Endothelial cell of umbilical vein (primary cell): ENCODE results near the gene PARM1. TPM values are rescaled to one million over a fixed set of nuclear protein-coding genes. Genes with fewer than 3 reads are reported as not detected.

ENCODE experiments used
- BruUV-seq: library from RNA; stranded (reverse); fragments of 400-500 nt; replicated peaks from 2 replicates; lab custom pipeline; 2021; lab: Mats Ljungman, UMichigan
- CTCF ChIA-PET: fragments of 300-600, 350-600 bp; sonication (Branson Sonifier 250); formaldehyde crosslinking; loops from one replicate; lab custom pipeline; 2021; ENCODE audit warnings: antibody characterized with exemption, inconsistent platforms; lab: Charles Lee
- POLR2A ChIA-PET: fragments of 300-600, 350-600 bp; sonication (Branson Sonifier 250); formaldehyde crosslinking; loops from one replicate; lab custom pipeline; 2021; ENCODE audit warnings: antibody characterized with exemption, inconsistent platforms; lab: Charles Lee
- DNase-seq: peaks from one replicate; pipeline ENCODE4 v3.0.0-alpha.2; 2011; ENCODE audit warnings: low read depth, low spot score
- FAIRE-seq: peaks from 2 replicates; lab custom pipeline; 2011; peaks lifted over from hg19 to GRCh38; lab: Jason Lieb, UNC
- H2AFZ ChIP-seq: 2 replicates; pipeline ENCODE4 v1.6.0; 2012; ENCODE audit warnings: low read depth, low read length, control low read depth, inconsistent platforms
- H3K27ac ChIP-seq: 2 replicates; pipeline ENCODE4 v1.5.1; 2011; ENCODE audit warnings: low read depth, mild to moderate bottlenecking, control low read depth, low read length, moderate library complexity; ENCODE audit not compliant: insufficient read depth
- H3K27me3 ChIP-seq, 2 experiments: 2 replicates each; pipeline versions ENCODE4 v1.6.0 to v1.6.1; 2011; ENCODE audit warnings: low read length in 2 of 2, mixed read lengths in 1 of 2; ENCODE audit not compliant: control insufficient read depth in 2 of 2, insufficient read depth in 2 of 2
- H3K36me3 ChIP-seq, 2 experiments: 2 replicates in 1 of 2; 3 replicates in 1 of 2; pipeline ENCODE4 v1.5.1; 2011; ENCODE audit warnings: low read length in 2 of 2, mild to moderate bottlenecking in 1 of 2, moderate library complexity in 1 of 2; ENCODE audit not compliant: control insufficient read depth in 2 of 2, insufficient read depth in 2 of 2; ENCODE audit errors: extremely low read depth in 1 of 2
- H3K4me1 ChIP-seq: 3 replicates; pipeline ENCODE4 v1.5.1; 2011; ENCODE audit warnings: mild to moderate bottlenecking, low read length; ENCODE audit not compliant: control insufficient read depth, insufficient read depth; ENCODE audit errors: extremely low read depth
- H3K4me2 ChIP-seq: 2 replicates; pipeline ENCODE4 v1.6.1; 2011; ENCODE audit warnings: low read length, control low read depth, mixed read lengths; ENCODE audit not compliant: insufficient read depth
- H3K4me3 ChIP-seq, 3 experiments: fragments of 200-600 bp in 1 of 3; sonication (generic), shearing (Covaris generic) in 1 of 3; replicated peaks in 1 of 3; 2 replicates each; pipeline ENCODE4 v1.5.1; 2011 to 2016; ENCODE audit warnings: control low read depth in 3 of 3, low read length in 3 of 3, mild to moderate bottlenecking in 2 of 3, inconsistent platforms in 1 of 3, low read depth in 1 of 3, moderate library complexity in 1 of 3; ENCODE audit not compliant: insufficient read depth in 1 of 3
- H3K79me2 ChIP-seq: 2 replicates; pipeline ENCODE4 v1.6.0; 2012; ENCODE audit warnings: low read length, inconsistent platforms; ENCODE audit not compliant: control insufficient read depth, insufficient read depth
- H3K9ac ChIP-seq: replicated peaks from 2 replicates; pipeline ENCODE3; 2011; ENCODE audit warnings: low read length, control low read depth; ENCODE audit not compliant: insufficient read depth; ENCODE audit errors: extremely low read depth
- H3K9me1 ChIP-seq: replicated peaks from 3 replicates; pipeline ENCODE4 v1.6.0; 2011; ENCODE audit warnings: mild to moderate bottlenecking, low read length; ENCODE audit not compliant: control insufficient read depth, insufficient read depth; ENCODE audit errors: extremely low read depth
- H3K9me3 ChIP-seq: replicated peaks from 2 replicates; pipeline ENCODE4 v1.5.1; 2012; ENCODE audit warnings: low read length, inconsistent platforms; ENCODE audit not compliant: control insufficient read depth, insufficient read depth
- H4K20me1 ChIP-seq: replicated peaks from 2 replicates; pipeline ENCODE3; 2011; ENCODE audit warnings: mild to moderate bottlenecking, low read length; ENCODE audit not compliant: control insufficient read depth, insufficient read depth; ENCODE audit errors: extremely low read depth
- CTCF ChIP-seq, 2 donors: IDR thresholded peaks; 1 replicate in 1 of 2; 2 replicates in 1 of 2; pipeline ENCODE4 v1.5.1; 2011; ENCODE audit warnings: low read length in 2 of 2, mild to moderate bottlenecking in 2 of 2, moderate library complexity in 2 of 2, control low read depth in 1 of 2, inconsistent platforms in 1 of 2, low read depth in 1 of 2; ENCODE audit not compliant: insufficient read depth in 1 of 2; ENCODE audit errors: extremely low read depth in 1 of 2
- EZH2 ChIP-seq: IDR thresholded peaks from 2 replicates; pipeline ENCODE4 v1.6.1; 2012; ENCODE audit warnings: borderline replicate concordance, low read depth, mild to moderate bottlenecking, moderate library complexity, low read length, inconsistent platforms; ENCODE audit not compliant: severe bottlenecking
- FOS ChIP-seq: IDR thresholded peaks from 2 replicates; pipeline ENCODE4 v1.6.1; 2011; ENCODE audit warnings: mild to moderate bottlenecking, low read length, moderate library complexity, borderline replicate concordance; ENCODE audit not compliant: insufficient read depth
- GATA2 ChIP-seq: IDR thresholded peaks from 2 replicates; pipeline ENCODE4 v1.7.0; 2011; ENCODE audit warnings: low read depth, mild to moderate bottlenecking, moderate library complexity, mixed read lengths, low read length; ENCODE audit not compliant: insufficient read length, insufficient read depth
- JUN ChIP-seq: IDR thresholded peaks from 2 replicates; pipeline ENCODE4 v1.6.1; 2011; ENCODE audit warnings: borderline replicate concordance, low read depth; ENCODE audit not compliant: insufficient read length, insufficient read depth
- MYC ChIP-seq: IDR thresholded peaks from one replicate; pipeline ENCODE4 v1.6.1; 2011; ENCODE audit warnings: mild to moderate bottlenecking, low read depth, low read length
- POLR2A ChIP-seq: IDR thresholded peaks from 2 replicates; pipeline ENCODE4 v1.6.1; 2012; ENCODE audit warnings: low read depth, mild to moderate bottlenecking, control low read depth, low read length
- POLR2AphosphoS5 ChIP-seq: IDR thresholded peaks from 2 replicates; pipeline ENCODE4 v1.6.1; 2012; ENCODE audit warnings: low read depth, mild to moderate bottlenecking, control low read depth, low read length, moderate library complexity; ENCODE audit not compliant: insufficient read depth
- dilution Hi-C: fragments of 300-500 bp; cut with MboI; formaldehyde crosslinking; loops from one replicate; pipeline ENCODE4 v1.15.0; 2019; ENCODE audit warnings: low sequenced_read_pairs; ENCODE audit not compliant: extremely low pct_ligation_motif_present
- intact Hi-C: fragments of 100-400 bp; cut with micrococcal nuclease; formaldehyde crosslinking; loops from one replicate; pipeline ENCODE4 v1.10.0; 2022
- polyA plus RNA-seq, 4 experiments: library from polyadenylated mRNA; depleted of rRNA in 3 of 4; stranded (reverse) in 3 of 4; unstranded in 1 of 4; fragments of >200 nt; gene quantifications; 2 replicates each; pipeline versions ENCODE4 v1.2.1 to v1.2.3, GENCODE V29; 2011 to 2012; ENCODE audit warnings: missing spikeins in 1 of 4
- total RNA-seq: library from RNA; stranded (reverse); gene quantifications from 2 replicates; pipeline ENCODE4 v1.2.3, GENCODE V29; 2021
- TF ChIP-seq, protein P1 (sequence below): IDR thresholded peaks from 2 replicates; pipeline ENCODE4 v1.6.1; 2011; ENCODE audit not compliant: insufficient read depth, insufficient read length

Gene PARM1
- total and polyA plus RNA-seq, 2 donors (not counting 3 experiments of a cell fraction or from before 2014, with no cell fraction given), result 0.01 TPM; not detected in 1

- Histone ChIP-seq H3K4me1 (no peaks in the 10 kb centered on the region), H3K9ac (no peak overlapping the region), H3K79me2 (no peaks in the 10 kb centered on the region), H2AFZ (no peak overlapping the region), H3K27ac (no peak overlapping the region), H4K20me1 (no peaks in the 10 kb centered on the region), H3K27me3 (no peaks in the 10 kb centered on the region), H3K4me2 (no peak overlapping the region), H3K4me3 (no peak overlapping the region), H3K36me3 (no peaks in the 10 kb centered on the region), H3K9me3 (no peaks in the 10 kb centered on the region), H3K9me1 (no peaks in the 10 kb centered on the region)
- dilution Hi-C loops (no loop called here), intact Hi-C loops (no loop called here)
- TF ChIP-seq GATA2 (no peak), JUN (no peak), EZH2 (no peak), POLR2A (no peak), MYC (no peak), FOS (no peak), POLR2AphosphoS5 (no peak), CTCF (IDR thresholded peaks at IDR 0.05; ENCODE audit: extremely low read depth in 1 of 2, insufficient read depth in 1 of 2, low read depth in 1 of 2, low read length in 2 of 2) (no peak)
- TF ChIP-seq, protein P1, sequence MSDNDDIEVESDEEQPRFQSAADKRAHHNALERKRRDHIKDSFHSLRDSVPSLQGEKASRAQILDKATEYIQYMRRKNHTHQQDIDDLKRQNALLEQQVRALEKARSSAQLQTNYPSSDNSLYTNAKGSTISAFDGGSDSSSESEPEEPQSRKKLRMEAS, result no peak
- CTCF ChIA-PET, result no interaction called here
- BruUV-seq, result no TSS peak
- DNase-seq (no peak), FAIRE-seq (no peak)
- POLR2A ChIA-PET, result no interaction called here
These were observed 92.5 kb downstream of the PARM1 start for GRCh38 chr4:75025431-75025830.
